GM12878 (cell line): Measurements from ENCODE around the gene OR13J1. TPM values are rescaled to one million over a fixed set of nuclear protein-coding genes. Genes with fewer than 3 reads are reported as not detected.

Experiments
- ATAC-seq: fragments of 200-7000 bp; cut with Tn5 transposase; 3 replicates; pipeline ENCODE4 v1.9.1; 2020; ENCODE audit warnings: mild to moderate bottlenecking, moderate library complexity
- BruUV-seq: library from RNA; stranded (reverse); fragments of 400-500 nt; replicated peaks from 2 replicates; lab custom pipeline; 2021; lab: Mats Ljungman, UMichigan
- CTCF ChIA-PET: fragments of 300-600 bp; sonication (Branson Sonifier 250); formaldehyde crosslinking; extraction: SDS; loops from one replicate; lab custom pipeline; 2021; ENCODE audit warnings: inconsistent platforms; lab: Yijun Ruan, JAX
- POLR2A ChIA-PET: fragments of 350-600 bp; formaldehyde crosslinking; extraction: SDS; loops from one replicate; lab custom pipeline; 2021; ENCODE audit warnings: inconsistent platforms; lab: Charles Lee
- RAD21 ChIA-PET: fragments of 300-600 bp; sonication (Branson Sonifier 250); formaldehyde crosslinking; loops from one replicate; lab custom pipeline; 2023; ENCODE audit warnings: antibody characterized with exemption; ENCODE audit not compliant: unreplicated experiment; lab: Charles Lee
- SMC1A ChIA-PET: fragments of 300-600 bp; sonication (Branson Sonifier 250); formaldehyde crosslinking; loops from one replicate; lab custom pipeline; 2023; ENCODE audit not compliant: unreplicated experiment, uncharacterized antibody; lab: Charles Lee
- DNase-seq: peaks from one replicate; pipeline ENCODE4 v3.0.0-alpha.2; 2011; ENCODE audit warnings: low read depth, low spot score
- FAIRE-seq: peaks from 3 replicates; lab custom pipeline; 2011; peaks lifted over from hg19 to GRCh38; lab: Jason Lieb, UNC
- H2AFZ ChIP-seq: 2 replicates; pipeline ENCODE4 v1.6.0; 2011; ENCODE audit warnings: low read depth, low read length, control low read depth; ENCODE audit not compliant: control insufficient read depth
- H3K27ac ChIP-seq: 2 replicates; pipeline ENCODE4 v1.5.1; 2011; ENCODE audit warnings: control low read depth; ENCODE audit not compliant: control insufficient read depth, insufficient read depth
- H3K27me3 ChIP-seq, 2 experiments: replicated peaks in 1 of 2; 2 replicates each; pipeline versions ENCODE4 v1.6.0 to v1.6.1; 2011; ENCODE audit warnings: low read length in 1 of 2; ENCODE audit not compliant: control insufficient read depth in 2 of 2, insufficient read depth in 2 of 2
- H3K36me3 ChIP-seq, 2 experiments: 2 replicates each; pipeline ENCODE4 v1.5.1; 2011; ENCODE audit warnings: low read length in 1 of 2; ENCODE audit not compliant: control insufficient read depth in 2 of 2, insufficient read depth in 2 of 2
- H3K4me1 ChIP-seq: 2 replicates; pipeline ENCODE4 v1.6.1; 2011; ENCODE audit warnings: mild to moderate bottlenecking, low read length, moderate library complexity, mixed read lengths; ENCODE audit not compliant: control insufficient read depth, insufficient read depth
- H3K4me2 ChIP-seq: 2 replicates; pipeline ENCODE4 v1.6.0; 2011; ENCODE audit warnings: control low read depth; ENCODE audit not compliant: control insufficient read depth, insufficient read depth
- H3K4me3 ChIP-seq: fragments of 200-600 bp; sonication (generic); 2 replicates; pipeline ENCODE4 v1.5.1; 2016
- H3K79me2 ChIP-seq: 2 replicates; pipeline ENCODE4 v1.6.0; 2011; ENCODE audit warnings: low read length; ENCODE audit not compliant: control insufficient read depth, insufficient read depth
- H3K9ac ChIP-seq: 2 replicates; pipeline ENCODE4 v1.8.0; 2011; ENCODE audit warnings: low read length, control low read depth, mixed read lengths; ENCODE audit not compliant: control insufficient read depth, insufficient read depth
- H3K9me3 ChIP-seq: replicated peaks from 3 replicates; pipeline ENCODE4 v1.5.1; 2011; ENCODE audit warnings: mild to moderate bottlenecking, low read length; ENCODE audit not compliant: control insufficient read depth, insufficient read depth
- H4K20me1 ChIP-seq: 2 replicates; pipeline ENCODE4 v1.6.0; 2011; ENCODE audit not compliant: control insufficient read depth, insufficient read depth
- BACH1 ChIP-seq: fragments of 450-650 bp; IDR thresholded peaks from 2 replicates; pipeline ENCODE4 v1.6.1; 2017; ENCODE audit warnings: mild to moderate bottlenecking, borderline replicate concordance
- CUX1 ChIP-seq: IDR thresholded peaks from 2 replicates; pipeline ENCODE4 v1.6.1; 2012; ENCODE audit warnings: improper control_type of control experiment, low read depth, low read length; ENCODE audit not compliant: insufficient replicate concordance
- HDGF ChIP-seq: fragments of 450-650 bp; IDR thresholded peaks from 2 replicates; pipeline ENCODE4 v1.6.1; 2016; ENCODE audit warnings: antibody characterized with exemption
- JUNB ChIP-seq: IDR thresholded peaks from 2 replicates; pipeline ENCODE4 v1.6.1; 2016; ENCODE audit warnings: antibody characterized with exemption, mild to moderate bottlenecking
- NBN ChIP-seq: fragments of 450-650 bp; IDR thresholded peaks from 2 replicates; pipeline ENCODE4 v1.6.1; 2016
- REST ChIP-seq: IDR thresholded peaks from 2 replicates; pipeline ENCODE4 v1.6.1; 2012; ENCODE audit warnings: mild to moderate bottlenecking, low read depth, low read length
- SMAD5 ChIP-seq: IDR thresholded peaks from 2 replicates; pipeline ENCODE4 v1.6.1; 2016; ENCODE audit warnings: antibody characterized with exemption, low read depth
- YY1 ChIP-seq: IDR thresholded peaks from 2 replicates; pipeline ENCODE4 v1.6.1; 2011; ENCODE audit warnings: low read depth, mild to moderate bottlenecking, low read length
- ZBTB11 ChIP-seq: fragments of 450-650 bp; formaldehyde crosslinking; IDR thresholded peaks from 2 replicates; pipeline ENCODE4 v1.5.0; 2022; ENCODE audit warnings: mild to moderate bottlenecking, missing genetic modification characterization
- ZZZ3 ChIP-seq: IDR thresholded peaks from 2 replicates; pipeline ENCODE4 v1.6.1; 2011; ENCODE audit warnings: low read depth; ENCODE audit not compliant: control insufficient read depth, insufficient read length
- WGBS: methylation state at CpG from one replicate; pipeline ENCODE4 v1.1.6; 2016; ENCODE audit warnings: low lambda C conversion rate; ENCODE audit not compliant: insufficient replicate concordance, insufficient coverage; ENCODE audit errors: missing lambda C conversion rate; 5-methylcytosine and 5-hydroxymethylcytosine counted together
- in situ Hi-C: fragments of 300-500 bp; cut with MboI; formaldehyde crosslinking; loops from 9 replicates; pipeline ENCODE4 v1.14.3; 2018; ENCODE audit warnings: mixed read lengths
- intact Hi-C: fragments of 100-400 bp; cut with micrococcal nuclease; formaldehyde crosslinking; loops from one replicate; pipeline ENCODE4 v1.14.2; 2022; ENCODE audit not compliant: unreplicated experiment
- polyA plus RNA-seq, 11 experiments: library from polyadenylated mRNA; depleted of rRNA in 4 of 11; unstranded in 6 of 11; stranded (reverse) in 5 of 11; fragments of >200 nt; fragmentation: Nextera tagmentation in 4 of 11; fragmentation: Illumina TruSeq in 1 of 11; extraction: Ambion mirVana in 4 of 11; extraction: Trizol in 1 of 11; gene quantifications; 1 replicate in 1 of 11; 2 replicates in 10 of 11; pipeline versions ENCODE4 v1.2.1 to v1.2.3, GENCODE V29; 2011 to 2016; ENCODE audit warnings: inconsistent platforms in 2 of 11, missing spikeins in 2 of 11, low read depth in 1 of 11
- total RNA-seq, 4 experiments: library from RNA; depleted of rRNA in 3 of 4; stranded (reverse); fragments of >200 nt in 3 of 4; fragmentation: Illumina TruSeq in 1 of 4; extraction: Trizol in 1 of 4; gene quantifications; 2 replicates each; pipeline versions ENCODE4 v1.2.1 to v1.2.3, GENCODE V29; 2013 to 2021

Gene OR13J1
- total and polyA plus RNA-seq, 10 of the 15 experiments (the other 5 are each of a cell fraction or from before 2014, with no cell fraction given) = not detected

GRCh38 chr9:35867538-35867937, 2.7 kb downstream of the OR13J1 start:
- RAD21 ChIA-PET = no interaction called here
- no TSS peak for BruUV-seq
- no peak for FAIRE-seq

More at GRCh38 chr9:35867538-35867937, 2.7 kb downstream of the OR13J1 start:
- ChIA-PET POLR2A (interaction anchor here (0.6 kb wide), 1 partner anchor 16 kb away, joined by 3 read pairs; no protein-coding TSS in a partner anchor), SMC1A (interaction anchor here (0.9 kb wide), 1 partner anchor 15 kb away, joined by 3 read pairs; no protein-coding TSS in a partner anchor), CTCF (no interaction called here)
- no peak overlapping the region for H3K4me2 ChIP-seq
- no peaks in the 10 kb centered on the region for H3K9me3 ChIP-seq
- no peaks in the 10 kb centered on the region for H3K79me2 ChIP-seq
- no peaks in the 10 kb centered on the region for H3K4me1 ChIP-seq
- no peak overlapping the region for H3K27ac ChIP-seq
- 43% methylated on average over 4 of the region's 4 CpGs for WGBS
- no peak overlapping the region for H3K4me3 ChIP-seq
- H3K27me3 ChIP-seq = no peaks in the 10 kb centered on the region
- H3K9ac ChIP-seq = no peak overlapping the region
- ATAC-seq (no peak), DNase-seq (no peak)
- TF ChIP-seq YY1 (no peak), SMAD5 (no peak), ZBTB11 (CRISPR knock-in tag) (no peak), HDGF (no peak), CUX1 (no peak), NBN (no peak), JUNB (no peak), BACH1 (no peak), ZZZ3 (no peak), REST (no peak)
- no peak overlapping the region for H2AFZ ChIP-seq
- no peaks in the 10 kb centered on the region for H4K20me1 ChIP-seq
- no peaks in the 10 kb centered on the region for H3K36me3 ChIP-seq
- in situ Hi-C loops = no loop called here
- intact Hi-C loops = no loop called here
